ENCODE measurements around the gene LSM6.

LSM6 gene

GRCh38 chr4:146186041-146186440, 10.5 kb downstream of the LSM6 start:
- no peak for TF ChIP-seq CTCF (IDR thresholded peaks at IDR 0.05; ENCODE audit: low read depth, low read length)
- DNase-seq (ENCODE audit: extremely low read depth, low read depth), result no peak

- DNase-seq (ENCODE audit: extremely low read depth, low read depth), result no peak
- no peak for TF ChIP-seq CTCF (IDR thresholded peaks at IDR 0.05; ENCODE audit: low read depth, low read length)
Measured at GRCh38 chr4:146186596-146186995, 11.1 kb downstream of the LSM6 start.

GRCh38 chr4:146190456-146190855, 14.9 kb downstream of the LSM6 start:
- DNase-seq (ENCODE audit: extremely low read depth, low read depth), result no peak
- TF ChIP-seq CTCF (IDR thresholded peaks at IDR 0.05; ENCODE audit: low read depth, low read length), result no peak

GRCh38 chr4:146191766-146192458, 16.4 kb downstream of the LSM6 start:
- no peak; the same call in 1 of the 2 replicates for TF ChIP-seq CTCF (IDR thresholded peaks at IDR 0.05; ENCODE audit: low read depth, low read length)

GRCh38 chr4:146193628-146194027, 18.1 kb downstream of the LSM6 start:
- no peak for DNase-seq (ENCODE audit: extremely low read depth, low read depth)
- no peak for TF ChIP-seq CTCF (IDR thresholded peaks at IDR 0.05; ENCODE audit: low read depth, low read length)

More at GRCh38 chr4:146191766-146192458, 16.4 kb downstream of the LSM6 start:
- DNase-seq (ENCODE audit: extremely low read depth, low read depth), result peak; percentile 32

GRCh38 chr4:146194212-146194611, 18.7 kb downstream of the LSM6 start:
- DNase-seq (ENCODE audit: extremely low read depth, low read depth), result no peak
- no peak for TF ChIP-seq CTCF (IDR thresholded peaks at IDR 0.05; ENCODE audit: low read depth, low read length)

- DNase-seq (ENCODE audit: extremely low read depth, low read depth), result no peak
- TF ChIP-seq CTCF (IDR thresholded peaks at IDR 0.05; ENCODE audit: low read depth, low read length), result no peak
Measured at GRCh38 chr4:146202665-146203064, 27.1 kb downstream of the LSM6 start.
